ENCODE measurements around the gene MTHFD1L.

The MTHFD1L gene

GRCh38 chr6:150991487-150991886, 126.0 kb downstream of the MTHFD1L start:
- no peak for DNase-seq (ENCODE audit: low spot score)

GRCh38 chr6:150992262-150992661, 126.8 kb downstream of the MTHFD1L start:
- DNase-seq (ENCODE audit: low spot score), result no peak

GRCh38 chr6:150992703-150993102, 127.2 kb downstream of the MTHFD1L start:
- DNase-seq (ENCODE audit: low spot score), result peak; percentile 15

- no peak for DNase-seq (ENCODE audit: low spot score)
These were observed 127.8 kb downstream of the MTHFD1L start for GRCh38 chr6:150993253-150993652.

GRCh38 chr6:150994026-150994425, 128.5 kb downstream of the MTHFD1L start:
- no peak for DNase-seq (ENCODE audit: low spot score)

GRCh38 chr6:150996968-150997367, 131.5 kb downstream of the MTHFD1L start:
- no peak for DNase-seq (ENCODE audit: low spot score)

- DNase-seq (ENCODE audit: low spot score), result no peak
These were observed 133.6 kb downstream of the MTHFD1L start for GRCh38 chr6:150999107-150999506.

GRCh38 chr6:150999576-150999975, 134.1 kb downstream of the MTHFD1L start:
- no peak for DNase-seq (ENCODE audit: low spot score)

GRCh38 chr6:151001387-151002056, 136.0 kb downstream of the MTHFD1L start:
- no peak for DNase-seq (ENCODE audit: low spot score)

- no peak for DNase-seq (ENCODE audit: low spot score)
These were observed 136.6 kb downstream of the MTHFD1L start for GRCh38 chr6:151002057-151002450.

- no peak for DNase-seq (ENCODE audit: low spot score)
These were observed 137.0 kb downstream of the MTHFD1L start for GRCh38 chr6:151002491-151002935.

GRCh38 chr6:151004383-151005024, 139.0 kb downstream of the MTHFD1L start:
- no peak for DNase-seq (ENCODE audit: low spot score)

- no peak for DNase-seq (ENCODE audit: low spot score)
These were observed 139.7 kb downstream of the MTHFD1L start for GRCh38 chr6:151005164-151005563.

GRCh38 chr6:151005896-151006632, 140.6 kb downstream of the MTHFD1L start:
- no peak for DNase-seq (ENCODE audit: low spot score)

GRCh38 chr6:151007076-151007475, 141.6 kb downstream of the MTHFD1L start:
- DNase-seq (ENCODE audit: low spot score), result peak; percentile 22

GRCh38 chr6:151007922-151008321, 142.4 kb downstream of the MTHFD1L start:
- no peak for DNase-seq (ENCODE audit: low spot score)

GRCh38 chr6:151008425-151008824, 142.9 kb downstream of the MTHFD1L start:
- no peak for DNase-seq (ENCODE audit: low spot score)

GRCh38 chr6:151009576-151009975, 144.1 kb downstream of the MTHFD1L start:
- peak; percentile 44 for DNase-seq (ENCODE audit: low spot score)

- no peak for DNase-seq (ENCODE audit: low spot score)
These were observed 144.6 kb downstream of the MTHFD1L start for GRCh38 chr6:151010071-151010470.

GRCh38 chr6:151012321-151013294, 147.1 kb downstream of the MTHFD1L start:
- DNase-seq (ENCODE audit: low spot score), result no peak

- peak; percentile 78 for DNase-seq (ENCODE audit: low spot score)
These were observed 149.1 kb downstream of the MTHFD1L start for GRCh38 chr6:151014404-151015100.

Measured in iPS-NIHi11 (cell line).